K562 (cell line): Measurements from ENCODE around the gene DNAJB14.

Experiments used
- PHF21A ChIP-seq: fragments of 450-650 bp; IDR thresholded peaks from 2 replicates; pipeline ENCODE4 v1.6.1; 2017; ENCODE audit warnings: low read depth, borderline replicate concordance
- PHF8 ChIP-seq: fragments of 200-600 bp; sonication (generic); IDR thresholded peaks from 2 replicates; pipeline ENCODE4 v1.6.1; 2012; ENCODE audit warnings: mixed run types, mild to moderate bottlenecking, inconsistent platforms, low read length, moderate library complexity, borderline replicate concordance

DNA sequence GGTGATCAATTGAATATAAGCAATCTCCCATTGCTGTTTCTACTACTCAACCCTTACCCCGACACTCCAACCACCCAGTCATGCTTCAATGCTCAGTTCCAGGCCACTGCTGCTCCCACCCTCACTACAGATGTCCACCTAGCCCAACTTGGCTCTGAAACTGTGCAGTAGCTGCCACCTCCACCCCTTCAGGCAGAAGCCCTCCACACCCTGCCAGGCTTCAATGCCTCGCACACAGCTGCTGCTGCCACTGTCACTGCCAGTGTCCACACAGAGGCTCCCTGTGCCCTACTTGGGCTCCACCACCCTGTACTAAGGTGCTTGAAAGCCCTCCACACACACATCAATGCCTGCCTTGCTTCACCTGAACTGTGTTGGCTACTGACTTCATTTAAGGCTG is 86.8 kb downstream of the DNAJB14 start:
- TF ChIP-seq PHF8: no peak
- no peak for TF ChIP-seq PHF21A
